T-cell (primary cell): ENCODE data around the gene SPOCK3. TPM values are rescaled to one million over a fixed set of nuclear protein-coding genes. Genes with fewer than 3 reads are reported as not detected.

Source experiments
- ATAC-seq, 4 experiments: fragments of 200-7000 bp in 3 of 4; fragments of 150-1000 bp in 1 of 4; cut with Tn5 transposase; replicated peaks in 1 of 4; 1 replicate in 3 of 4; 2 replicates in 1 of 4; pipeline ENCODE4 v1.10.0; 2021; ENCODE audit warnings: moderate library complexity in 3 of 4, mild to moderate bottlenecking in 2 of 4, moderate number of reproducible peaks in 1 of 4
- CTCF ChIA-PET, 2 donors: fragments of 300-600 bp; sonication (Branson Sonifier 250); formaldehyde crosslinking; loops; one replicate each; lab custom pipeline; 2022; ENCODE audit warnings: antibody characterized with exemption in 2 of 2; lab: Charles Lee
- POLR2A ChIA-PET, 2 donors: fragments of 300-600 bp; sonication (Branson Sonifier 250); formaldehyde crosslinking; loops; one replicate each; lab custom pipeline; 2022; ENCODE audit warnings: antibody characterized with exemption in 2 of 2; lab: Charles Lee
- DNase-seq, 35 experiments: peaks; one replicate each; pipeline versions ENCODE4 v3.0.0 to v3.0.0-alpha.2; 2013 to 2023
- H3K27ac ChIP-seq: one replicate; pipeline ENCODE4 v1.5.1; 2013; ENCODE audit warnings: low read length
- H3K27me3 ChIP-seq, 2 experiments: replicated peaks in 1 of 2; 1 replicate in 1 of 2; 2 replicates in 1 of 2; pipeline versions ENCODE4 v1.6.1 to v1.7.0; 2013; ENCODE audit warnings: low read length in 1 of 2, mixed read lengths in 1 of 2; ENCODE audit not compliant: control insufficient read depth in 2 of 2, insufficient read depth in 2 of 2; ENCODE audit errors: extremely low read depth in 1 of 2
- H3K36me3 ChIP-seq, 2 donors: 1 replicate in 1 of 2; 2 replicates in 1 of 2; pipeline versions ENCODE4 v1.6.1 to v1.7.0; 2013; ENCODE audit warnings: low read length in 1 of 2; ENCODE audit not compliant: control insufficient read depth in 2 of 2, insufficient read depth in 1 of 2; ENCODE audit errors: extremely low read depth in 1 of 2
- H3K4me1 ChIP-seq, 2 experiments: 1 replicate in 1 of 2; 2 replicates in 1 of 2; pipeline versions ENCODE4 v1.6.1 to v1.7.0; 2013; ENCODE audit warnings: low read length in 2 of 2, mixed read lengths in 1 of 2; ENCODE audit not compliant: insufficient read depth in 2 of 2, control insufficient read depth in 1 of 2; ENCODE audit errors: extremely low read depth in 1 of 2
- H3K4me3 ChIP-seq, 2 donors: 1 replicate in 1 of 2; 2 replicates in 1 of 2; pipeline versions ENCODE4 v1.5.1 to v1.7.0; 2013; ENCODE audit warnings: mild to moderate bottlenecking in 2 of 2, low read length in 1 of 2, moderate library complexity in 1 of 2; ENCODE audit not compliant: control insufficient read depth in 1 of 2; ENCODE audit errors: extremely low read depth in 1 of 2
- H3K9me3 ChIP-seq: 2 replicates; pipeline ENCODE4 v1.7.0; 2013
- H3K27ac Mint-ChIP-seq, 2 donors: one replicate each; pipeline ENCODE4 v1.8.0; 2020 to 2021; ENCODE audit warnings: mild to moderate bottlenecking in 2 of 2, mixed read lengths in 2 of 2
- H3K27me3 Mint-ChIP-seq, 2 donors: one replicate each; pipeline ENCODE4 v1.8.0; 2021 to 2022; ENCODE audit warnings: mixed read lengths in 2 of 2
- H3K36me3 Mint-ChIP-seq: one replicate; pipeline ENCODE4 v1.8.0; 2021; ENCODE audit warnings: mixed read lengths
- H3K4me1 Mint-ChIP-seq, 3 donors: one replicate each; pipeline ENCODE4 v1.8.0; 2020 to 2022; ENCODE audit warnings: mixed read lengths in 3 of 3, mild to moderate bottlenecking in 1 of 3
- H3K4me3 Mint-ChIP-seq, 3 donors: one replicate each; pipeline ENCODE4 v1.8.0; 2020 to 2022; ENCODE audit warnings: mild to moderate bottlenecking in 3 of 3, mixed read lengths in 3 of 3, moderate library complexity in 3 of 3
- H3K9me3 Mint-ChIP-seq, 3 donors: one replicate each; pipeline ENCODE4 v1.8.0; 2020 to 2022; ENCODE audit warnings: mixed read lengths in 3 of 3
- WGBS: methylation state at CpG from one replicate; pipeline ENCODE4 v1.1.5; 2013; ENCODE audit warnings: missing lambda C conversion rate; ENCODE audit not compliant: insufficient coverage; 5-methylcytosine and 5-hydroxymethylcytosine counted together
- total RNA-seq, 35 experiments: library from RNA in 6 of 35; stranded (reverse) in 6 of 35; fragments of 120-200 nt in 1 of 35; gene quantifications; one replicate each; pipeline versions ENCODE4 v1.2.1 to v1.2.4 and lab custom pipeline; 2013 to 2026

Gene SPOCK3
- total RNA-seq, 5 donors from 2014 or later (not counting 1 experiment from before 2014, with no cell fraction given), result not detected

GRCh38 chr4:166896254-166896653 lies 338.0 kb downstream of the SPOCK3 start:
- CTCF ChIA-PET, result no interaction called here
- H3K27me3 ChIP-seq, result no peaks in the 10 kb centered on the region

GRCh38 chr4:166895771-166896170 lies 338.5 kb downstream of the SPOCK3 start:
- ChIA-PET CTCF (interaction anchor here in 1 of 2 donors (0.6 kb wide), 1 partner anchor 26 kb away, joined by 3 read pairs; no protein-coding TSS in a partner anchor), POLR2A (no interaction called here)
- Mint-ChIP-seq H3K27ac (no peak overlapping the region), H3K27me3 (no peaks in the 10 kb centered on the region), H3K4me3 (no peak overlapping the region), H3K36me3 (no peaks in the 10 kb centered on the region), H3K4me1 (no peaks in the 10 kb centered on the region), H3K9me3 (peaks cover 0 to 9% (median 6%) of the 10 kb centered on the region in 3 donors)
- H3K27me3 ChIP-seq, result no peaks in the 10 kb centered on the region
- 100% methylated on average over 1 of the region's 1 CpG for WGBS
- H3K4me3 ChIP-seq, result no peak overlapping the region
- DNase-seq, result no peak
- ATAC-seq, result no peak
- H3K36me3 ChIP-seq, result no peaks in the 10 kb centered on the region
- H3K9me3 ChIP-seq, result no peaks in the 10 kb centered on the region
- no peak overlapping the region for H3K27ac ChIP-seq
- H3K4me1 ChIP-seq, result no peaks in the 10 kb centered on the region

More at GRCh38 chr4:166896254-166896653, 338.0 kb downstream of the SPOCK3 start:
- no peaks in the 10 kb centered on the region for H3K4me1 Mint-ChIP-seq
- H3K9me3 Mint-ChIP-seq, result peaks cover 0 to 13% (median 6%) of the 10 kb centered on the region in 3 donors
- no peaks in the 10 kb centered on the region for H3K4me1 ChIP-seq
- DNase-seq (no peak), ATAC-seq (no peak)
- H3K27ac Mint-ChIP-seq, result no peak overlapping the region
- H3K4me3 ChIP-seq, result no peak overlapping the region
- no peak overlapping the region for H3K27ac ChIP-seq
- H3K27me3 Mint-ChIP-seq, result no peaks in the 10 kb centered on the region
- no peaks in the 10 kb centered on the region for H3K36me3 Mint-ChIP-seq
- H3K9me3 ChIP-seq, result no peaks in the 10 kb centered on the region
- WGBS, result 86% methylated on average over 1 of the region's 3 CpGs
- no peaks in the 10 kb centered on the region for H3K36me3 ChIP-seq
- H3K4me3 Mint-ChIP-seq, result no peak overlapping the region
- POLR2A ChIA-PET, result no interaction called here

DNA sequence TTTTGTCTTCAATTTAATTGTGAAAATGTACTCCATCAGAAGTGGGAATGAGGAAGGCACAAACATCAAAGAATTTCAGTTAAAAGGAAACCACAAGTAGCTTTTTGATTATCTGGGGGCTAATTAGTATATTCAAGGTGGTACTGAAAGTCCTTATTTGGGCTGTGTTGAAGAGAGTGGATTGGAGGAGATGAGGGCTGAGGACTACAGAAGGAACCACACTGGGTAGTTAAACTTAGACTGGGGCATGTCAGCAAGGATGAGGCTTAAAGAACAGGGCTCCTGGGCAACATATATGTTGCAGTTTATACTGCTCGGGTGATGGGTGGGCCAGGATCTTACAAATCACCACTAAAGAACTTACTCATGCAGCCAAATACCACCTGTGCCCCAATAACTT lies 346.8 kb downstream of the SPOCK3 start:
- Mint-ChIP-seq H3K36me3 (no peaks in the 10 kb centered on the region), H3K4me3 (no peak overlapping the region), H3K9me3 (peaks cover 0 to 6% (median under 1%) of the 10 kb centered on the region in 3 donors), H3K27me3 (no peaks in the 10 kb centered on the region), H3K4me1 (no peaks in the 10 kb centered on the region), H3K27ac (no peak overlapping the region)
- no peaks in the 10 kb centered on the region for H3K9me3 ChIP-seq
- ATAC-seq (no peak), DNase-seq (no peak)
- no peaks in the 10 kb centered on the region for H3K4me1 ChIP-seq
- H3K36me3 ChIP-seq, result no peaks in the 10 kb centered on the region
- H3K4me3 ChIP-seq, result no peak overlapping the region
- POLR2A ChIA-PET, result no interaction called here
- no peak overlapping the region for H3K27ac ChIP-seq
- WGBS, result no CpG with 5 or more reads among the region's 1 CpG
- H3K27me3 ChIP-seq, result no peaks in the 10 kb centered on the region
- CTCF ChIA-PET, result interaction anchor here in 1 of 2 donors (0.6 kb wide), 1 partner anchor 76 kb away, joined by 5 read pairs; no protein-coding TSS in a partner anchor

GRCh38 chr4:166886718-166887117 lies 347.6 kb downstream of the SPOCK3 start:
- no peak overlapping the region for H3K4me3 Mint-ChIP-seq
- no peak for ATAC-seq
- Histone ChIP-seq H3K27ac (no peak overlapping the region), H3K27me3 (no peaks in the 10 kb centered on the region), H3K4me3 (no peak overlapping the region), H3K4me1 (no peaks in the 10 kb centered on the region), H3K36me3 (no peaks in the 10 kb centered on the region), H3K9me3 (no peaks in the 10 kb centered on the region)
- H3K9me3 Mint-ChIP-seq, result peaks cover 0 to 6% (median 4%) of the 10 kb centered on the region in 3 donors
- ChIA-PET POLR2A (no interaction called here), CTCF (no interaction called here)
- H3K36me3 Mint-ChIP-seq, result no peaks in the 10 kb centered on the region
- no CpG with 5 or more reads among the region's 2 CpGs for WGBS
- no peak for DNase-seq
- H3K27ac Mint-ChIP-seq, result no peak overlapping the region
- no peaks in the 10 kb centered on the region for H3K4me1 Mint-ChIP-seq
- H3K27me3 Mint-ChIP-seq, result no peaks in the 10 kb centered on the region

DNA sequence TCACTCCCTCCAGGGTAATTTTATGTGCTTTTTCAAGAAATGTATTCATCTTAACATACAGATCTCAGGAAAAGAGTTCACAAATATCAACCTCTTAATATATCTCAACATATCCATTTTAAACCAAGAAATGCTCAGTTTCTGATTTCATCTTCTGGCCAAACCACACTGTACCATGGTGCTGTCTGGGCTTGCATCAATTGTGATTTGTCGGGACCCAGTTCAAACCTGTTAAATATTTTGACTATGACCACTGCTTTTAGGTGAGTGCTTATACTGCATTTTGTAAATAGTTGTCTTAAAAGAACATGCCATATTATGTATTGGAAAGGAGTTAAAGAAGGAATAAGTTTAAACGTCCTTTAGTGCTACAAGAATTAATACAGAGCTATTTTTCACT lies 352.1 kb downstream of the SPOCK3 start:
- H3K36me3 Mint-ChIP-seq, result no peaks in the 10 kb centered on the region
- H3K4me3 Mint-ChIP-seq, result no peak overlapping the region
- no peak for DNase-seq
- no peaks in the 10 kb centered on the region for H3K4me1 ChIP-seq
- no peak overlapping the region for H3K27ac Mint-ChIP-seq
- no peaks in the 10 kb centered on the region for H3K27me3 ChIP-seq
- 80% methylated on average over 1 of the region's 2 CpGs for WGBS
- no peaks in the 10 kb centered on the region for H3K36me3 ChIP-seq
- H3K4me3 ChIP-seq, result no peak overlapping the region
- H3K27ac ChIP-seq, result no peak overlapping the region
- no peaks in the 10 kb centered on the region for H3K4me1 Mint-ChIP-seq
- no peaks in the 10 kb centered on the region for H3K27me3 Mint-ChIP-seq
- POLR2A ChIA-PET, result no interaction called here
- no peak for ATAC-seq
- no peaks in the 10 kb centered on the region for H3K9me3 ChIP-seq
- CTCF ChIA-PET, result no interaction called here
- peaks cover 7 to 10% (median 8%) of the 10 kb centered on the region in 3 donors for H3K9me3 Mint-ChIP-seq

- peaks cover 7 to 21% (median 19%) of the 10 kb centered on the region in 3 donors for H3K9me3 Mint-ChIP-seq
- Histone ChIP-seq H3K36me3 (no peaks in the 10 kb centered on the region), H3K27ac (no peak overlapping the region), H3K9me3 (no peaks in the 10 kb centered on the region), H3K4me1 (no peaks in the 10 kb centered on the region), H3K27me3 (no peaks in the 10 kb centered on the region), H3K4me3 (no peak overlapping the region)
- no peaks in the 10 kb centered on the region for H3K36me3 Mint-ChIP-seq
- DNase-seq (no peak), ATAC-seq (no peak)
- no peaks in the 10 kb centered on the region for H3K27me3 Mint-ChIP-seq
- no peak overlapping the region for H3K4me3 Mint-ChIP-seq
- WGBS, result no CpG with 5 or more reads among the region's 5 CpGs
- no peak overlapping the region for H3K27ac Mint-ChIP-seq
- H3K4me1 Mint-ChIP-seq, result no peaks in the 10 kb centered on the region
- POLR2A ChIA-PET, result no interaction called here
- CTCF ChIA-PET, result no interaction called here
These were observed 358.5 kb downstream of the SPOCK3 start for GRCh38 chr4:166875821-166876220.

- WGBS, result 56% methylated on average over 1 of the region's 1 CpG
- ChIA-PET POLR2A (no interaction called here), CTCF (no interaction called here)
- H3K4me3 Mint-ChIP-seq, result no peak overlapping the region
- DNase-seq, result no peak
- no peak for ATAC-seq
- no peak overlapping the region for H3K27ac ChIP-seq
- no peaks in the 10 kb centered on the region for H3K4me1 ChIP-seq
- no peaks in the 10 kb centered on the region for H3K36me3 Mint-ChIP-seq
- no peaks in the 10 kb centered on the region for H3K27me3 ChIP-seq
- peaks cover 8 to 15% (median 9%) of the 10 kb centered on the region in 3 donors for H3K9me3 Mint-ChIP-seq
- H3K27ac Mint-ChIP-seq, result no peak overlapping the region
- H3K4me3 ChIP-seq, result no peak overlapping the region
- H3K4me1 Mint-ChIP-seq, result no peaks in the 10 kb centered on the region
- no peaks in the 10 kb centered on the region for H3K9me3 ChIP-seq
- H3K36me3 ChIP-seq, result no peaks in the 10 kb centered on the region
- H3K27me3 Mint-ChIP-seq, result no peaks in the 10 kb centered on the region
These were observed 372.3 kb downstream of the SPOCK3 start for GRCh38 chr4:166862032-166862431.
